ENCODE results near the gene NCS1.

The NCS1 gene

DNA sequence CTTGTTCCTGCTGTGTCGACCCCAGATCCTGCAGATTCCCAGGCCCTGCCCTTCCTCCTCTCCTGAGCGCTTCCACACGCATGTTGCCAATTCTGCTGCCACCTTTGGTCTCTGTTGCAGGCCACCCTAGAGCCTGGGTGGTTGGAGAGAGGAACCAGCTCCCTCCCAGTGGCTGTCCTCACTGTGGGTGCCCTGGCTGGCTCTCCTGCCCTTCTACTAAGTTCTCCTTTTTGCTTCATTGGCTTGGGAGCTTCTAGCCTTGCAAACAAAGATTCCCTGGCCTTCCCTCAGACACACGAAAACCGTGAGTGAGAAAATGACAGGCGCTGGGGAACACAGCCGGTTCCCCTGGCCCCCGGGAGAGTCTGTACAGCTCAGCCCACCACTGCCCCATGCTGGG, 14.2 kb upstream of the NCS1 start:
- ChIA-PET POLR2A (interaction anchor here (0.6 kb wide), 1 partner anchor 12 kb away, joined by 3 read pairs; no protein-coding TSS in a partner anchor), CTCF (no interaction called here)
- no peak for DNase-seq (ENCODE audit: low read depth, low spot score)
- no peak overlapping the region for H3K4me3 ChIP-seq (ENCODE audit: low read depth, low read length)
- TF ChIP-seq, protein P1, sequence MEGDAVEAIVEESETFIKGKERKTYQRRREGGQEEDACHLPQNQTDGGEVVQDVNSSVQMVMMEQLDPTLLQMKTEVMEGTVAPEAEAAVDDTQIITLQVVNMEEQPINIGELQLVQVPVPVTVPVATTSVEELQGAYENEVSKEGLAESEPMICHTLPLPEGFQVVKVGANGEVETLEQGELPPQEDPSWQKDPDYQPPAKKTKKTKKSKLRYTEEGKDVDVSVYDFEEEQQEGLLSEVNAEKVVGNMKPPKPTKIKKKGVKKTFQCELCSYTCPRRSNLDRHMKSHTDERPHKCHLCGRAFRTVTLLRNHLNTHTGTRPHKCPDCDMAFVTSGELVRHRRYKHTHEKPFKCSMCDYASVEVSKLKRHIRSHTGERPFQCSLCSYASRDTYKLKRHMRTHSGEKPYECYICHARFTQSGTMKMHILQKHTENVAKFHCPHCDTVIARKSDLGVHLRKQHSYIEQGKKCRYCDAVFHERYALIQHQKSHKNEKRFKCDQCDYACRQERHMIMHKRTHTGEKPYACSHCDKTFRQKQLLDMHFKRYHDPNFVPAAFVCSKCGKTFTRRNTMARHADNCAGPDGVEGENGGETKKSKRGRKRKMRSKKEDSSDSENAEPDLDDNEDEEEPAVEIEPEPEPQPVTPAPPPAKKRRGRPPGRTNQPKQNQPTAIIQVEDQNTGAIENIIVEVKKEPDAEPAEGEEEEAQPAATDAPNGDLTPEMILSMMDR (IDR thresholded peaks at IDR 0.05; ENCODE audit: insufficient read depth, low read length, missing control alignments), result no peak

DNA sequence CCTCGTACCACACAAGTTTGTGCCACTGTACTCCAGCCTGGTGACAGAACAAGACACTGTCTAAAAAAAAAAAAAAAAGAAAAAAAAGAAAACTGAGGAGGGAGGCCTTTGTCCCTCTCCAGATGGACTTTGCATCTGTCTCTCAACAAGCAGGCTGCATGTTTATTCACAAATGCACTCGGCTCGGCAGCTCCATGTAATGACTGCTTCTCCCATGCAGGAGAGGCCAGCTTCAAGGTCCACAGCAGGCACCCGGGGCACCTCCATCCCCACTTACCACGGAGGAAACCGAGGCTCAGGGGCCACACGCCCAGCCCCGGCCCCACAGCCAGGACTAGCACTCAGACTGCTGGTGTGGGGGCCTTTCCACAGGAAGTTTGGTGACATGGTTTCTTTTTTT, 13.1 kb upstream of the NCS1 start:
- no peak overlapping the region for H3K4me3 ChIP-seq (ENCODE audit: low read depth, low read length)
- DNase-seq (ENCODE audit: low read depth, low spot score), result no peak
- ChIA-PET POLR2A (no interaction called here), CTCF (no interaction called here)
- TF ChIP-seq, protein P1 (IDR thresholded peaks at IDR 0.05; ENCODE audit: insufficient read depth, low read length, missing control alignments), result no peak

DNA sequence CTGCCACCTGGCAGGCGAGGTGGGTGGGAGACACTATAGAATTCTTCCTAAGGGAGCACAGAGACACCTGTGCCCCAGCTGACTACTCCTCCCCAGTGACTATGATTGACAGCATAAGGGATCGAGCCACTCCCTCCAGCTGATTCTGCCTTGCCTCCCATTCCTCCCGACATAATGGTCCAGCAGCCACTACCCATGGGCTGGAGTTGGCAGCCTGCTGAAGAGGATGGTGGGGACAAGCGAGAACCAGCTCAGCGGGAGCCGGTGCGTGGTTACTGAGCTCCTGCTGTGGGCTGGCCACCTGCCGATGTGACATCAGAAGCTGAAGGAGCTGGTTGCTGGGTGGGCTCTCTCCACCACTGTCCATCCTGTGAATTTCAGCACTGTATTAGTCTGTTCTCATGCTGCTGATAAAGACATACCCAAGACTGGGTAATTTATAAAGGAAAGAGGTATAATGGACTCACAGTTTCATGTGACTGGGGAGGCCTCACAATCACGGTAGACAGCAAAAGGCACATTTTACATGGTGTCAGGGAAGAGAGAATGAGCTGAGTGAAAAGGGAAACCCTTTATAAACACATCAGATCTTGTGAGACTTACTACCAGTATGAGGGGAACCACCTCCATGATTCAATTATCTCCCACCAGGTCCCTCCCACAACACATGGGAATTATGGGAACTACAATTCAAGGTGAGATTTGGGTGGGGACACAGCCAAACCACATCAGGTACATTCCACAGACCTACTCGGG, 12.1 kb upstream of the NCS1 start:
- CTCF ChIA-PET, result interaction anchor here (1.0 kb wide), 2 partner anchors 10 to 14 kb away, joined by 3 to 4 read pairs; no protein-coding TSS in a partner anchor
- POLR2A ChIA-PET, result no interaction called here
- H3K4me3 ChIP-seq (ENCODE audit: low read depth, low read length), result no peak overlapping the region
- TF ChIP-seq, protein P1 (IDR thresholded peaks at IDR 0.05; ENCODE audit: insufficient read depth, low read length, missing control alignments), result no peak
- no peak for DNase-seq (ENCODE audit: low read depth, low spot score)

DNA sequence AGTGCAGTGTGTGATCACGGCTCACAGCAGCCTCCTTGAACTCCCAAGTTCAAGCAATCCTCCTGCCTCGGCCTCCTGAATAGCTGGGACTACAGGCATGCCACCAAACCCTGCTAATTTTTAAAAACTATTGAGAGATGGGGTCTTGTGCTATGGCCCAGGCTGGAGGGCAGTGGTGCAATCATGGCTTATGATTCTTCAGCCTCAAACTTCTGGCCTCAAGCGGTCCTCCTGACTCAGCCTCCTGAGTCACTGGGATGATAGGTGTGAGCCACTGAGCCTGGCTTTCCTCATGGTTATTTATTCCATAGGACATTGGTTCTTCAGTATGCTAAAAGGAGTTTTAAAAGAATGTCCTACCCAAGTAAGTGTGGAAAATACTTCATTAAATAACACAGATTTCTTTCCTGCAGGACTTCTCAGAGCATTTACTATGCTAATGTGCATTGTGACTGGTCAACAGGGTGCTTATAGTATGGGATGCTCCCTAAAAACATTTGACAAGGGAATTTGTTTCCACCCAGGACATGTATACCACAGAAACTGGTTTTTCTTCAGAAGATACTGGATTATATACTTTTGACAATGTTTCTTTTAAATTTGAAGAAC, 11.2 kb upstream of the NCS1 start:
- ChIA-PET CTCF (interaction anchor here (1.0 kb wide), 1 partner anchor 9 kb away, joined by 4 read pairs; no protein-coding TSS in a partner anchor), POLR2A (no interaction called here)
- H3K4me3 ChIP-seq (ENCODE audit: low read depth, low read length), result no peak overlapping the region
- DNase-seq (ENCODE audit: low read depth, low spot score), result no peak
- TF ChIP-seq, protein P1 (IDR thresholded peaks at IDR 0.05; ENCODE audit: insufficient read depth, low read length, missing control alignments), result no peak

GRCh38 chr9:130165579-130165978, 6.6 kb upstream of the NCS1 start:
- CTCF ChIA-PET, result no interaction called here
- no peak overlapping the region for H3K4me3 ChIP-seq (ENCODE audit: low read depth, low read length)
- POLR2A ChIA-PET, result no interaction called here
- TF ChIP-seq, protein P1 (IDR thresholded peaks at IDR 0.05; ENCODE audit: insufficient read depth, low read length, missing control alignments), result no peak
- no peak for DNase-seq (ENCODE audit: low read depth, low spot score)

- ChIA-PET POLR2A (no interaction called here), CTCF (no interaction called here)
- DNase-seq (ENCODE audit: low read depth, low spot score), result no peak
- TF ChIP-seq, protein P1 (IDR thresholded peaks at IDR 0.05; ENCODE audit: insufficient read depth, low read length, missing control alignments), result no peak
- no peak overlapping the region for H3K4me3 ChIP-seq (ENCODE audit: low read depth, low read length)
Observed at GRCh38 chr9:130166399-130166798, 5.8 kb upstream of the NCS1 start.

Measured in AG04449 (cell line).